Measurements from ENCODE around the gene CAPN13.

The CAPN13 gene

DNA sequence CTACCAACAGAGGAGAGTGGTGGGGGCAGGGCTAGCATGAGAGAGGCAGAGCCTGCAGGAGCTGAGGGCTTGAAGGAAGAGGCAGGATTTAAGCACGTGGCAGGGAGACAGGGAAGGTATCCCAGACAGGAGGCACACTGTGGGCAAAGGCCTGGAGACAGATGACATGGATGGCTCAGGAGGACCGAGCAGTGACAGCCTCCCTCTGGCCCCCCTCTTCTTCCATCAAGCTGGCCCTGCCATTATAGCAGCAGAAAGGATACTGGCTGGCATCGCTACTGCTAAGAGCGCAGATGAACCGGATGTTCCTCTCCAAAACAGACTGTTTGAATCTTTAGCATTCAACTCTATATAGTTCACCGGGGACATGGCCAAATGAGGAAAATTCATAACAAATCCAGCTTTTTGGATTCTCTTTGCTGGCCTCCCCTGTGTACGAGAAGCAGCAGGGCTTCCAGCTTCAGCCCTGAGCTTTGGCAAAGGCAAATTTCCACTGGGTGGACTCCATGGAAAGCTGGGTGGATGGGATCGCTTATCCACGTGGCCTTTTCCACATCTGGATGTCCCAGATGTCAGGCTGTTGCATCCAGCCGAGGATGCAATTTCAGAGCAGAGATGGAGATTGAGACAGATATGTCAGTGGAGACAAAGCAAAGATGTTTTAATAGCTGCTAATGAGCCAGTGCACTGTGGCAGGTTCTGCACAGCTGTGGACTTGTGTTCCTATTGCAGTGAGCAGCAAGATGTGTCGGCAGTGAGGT, 36.2 kb downstream of the CAPN13 start:
- Histone ChIP-seq H3K4me3 (ENCODE audit: low read length) (no peak overlapping the region), H3K9me3 (ENCODE audit: control insufficient read depth, low read length) (no peaks in the 10 kb centered on the region), H3K9ac (ENCODE audit: low read length) (no peak overlapping the region), H3K27me3 (replicated peaks; ENCODE audit: control insufficient read depth, insufficient read depth, low read length) (peaks cover 37% of the 10 kb centered on the region), H3K36me3 (ENCODE audit: control insufficient read depth, insufficient read depth, low read length, severe bottlenecking) (no peaks in the 10 kb centered on the region), H3K4me1 (ENCODE audit: control insufficient read depth, insufficient read depth, low read length) (no peaks in the 10 kb centered on the region)
- DNase-seq (ENCODE audit: low read depth): no peak

DNA sequence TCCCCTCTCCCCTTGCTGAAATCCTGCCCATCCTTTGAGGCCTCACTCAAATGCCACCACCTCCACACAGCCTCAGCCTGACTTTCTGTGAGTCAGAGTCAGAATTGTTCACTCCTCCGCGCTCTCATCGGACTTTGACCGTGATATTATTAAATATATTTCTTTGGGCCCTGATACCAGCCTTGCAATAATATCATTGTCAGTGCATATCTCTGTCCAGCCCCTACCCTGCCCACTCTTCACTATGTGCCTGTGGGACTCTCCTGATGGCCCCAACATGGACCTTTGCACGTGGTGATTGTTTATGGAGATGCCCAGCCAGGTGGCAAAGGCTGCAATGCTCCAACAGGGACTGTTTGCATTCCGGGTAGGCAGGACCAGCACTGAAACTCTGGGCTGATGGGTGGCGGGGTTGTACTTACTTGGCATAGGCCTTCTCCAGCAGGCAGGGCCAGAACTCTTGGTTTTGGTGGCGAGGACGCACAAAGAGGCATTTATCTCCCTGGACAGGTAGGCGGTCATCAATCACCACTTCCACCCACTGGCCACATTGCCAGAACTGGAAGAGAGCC, 37.3 kb downstream of the CAPN13 start:
- Histone ChIP-seq H3K9me3 (ENCODE audit: control insufficient read depth, low read length) (no peaks in the 10 kb centered on the region), H3K27me3 (replicated peaks; ENCODE audit: control insufficient read depth, insufficient read depth, low read length) (peaks cover 40% of the 10 kb centered on the region), H3K4me1 (ENCODE audit: control insufficient read depth, insufficient read depth, low read length) (no peaks in the 10 kb centered on the region), H3K9ac (ENCODE audit: low read length) (no peak overlapping the region), H3K36me3 (ENCODE audit: control insufficient read depth, insufficient read depth, low read length, severe bottlenecking) (no peaks in the 10 kb centered on the region), H3K4me3 (ENCODE audit: low read length) (no peak overlapping the region)
- DNase-seq (ENCODE audit: low read depth): no peak

DNA sequence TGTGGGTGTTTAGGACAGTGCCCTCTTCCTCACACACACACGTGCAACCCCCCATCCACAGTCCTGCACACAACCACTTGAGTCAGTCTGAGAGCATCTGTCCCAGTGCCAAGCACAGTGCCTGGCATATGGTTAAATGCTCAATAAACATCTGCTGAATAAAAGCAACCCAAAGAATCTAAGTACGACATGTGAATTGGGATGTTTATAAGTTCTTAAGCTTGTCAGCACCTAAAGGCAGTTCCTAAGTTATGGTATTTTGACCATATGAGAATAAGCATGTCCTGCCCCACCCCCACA, 37.8 kb downstream of the CAPN13 start:
- H3K36me3 ChIP-seq (ENCODE audit: control insufficient read depth, insufficient read depth, low read length, severe bottlenecking): no peaks in the 10 kb centered on the region
- H3K27me3 ChIP-seq (replicated peaks; ENCODE audit: control insufficient read depth, insufficient read depth, low read length): peaks cover 40% of the 10 kb centered on the region
- H3K9me3 ChIP-seq (ENCODE audit: control insufficient read depth, low read length): no peaks in the 10 kb centered on the region
- no peak for DNase-seq (ENCODE audit: low read depth)
- H3K4me1 ChIP-seq (ENCODE audit: control insufficient read depth, insufficient read depth, low read length): no peaks in the 10 kb centered on the region
- H3K9ac ChIP-seq (ENCODE audit: low read length): no peak overlapping the region
- H3K4me3 ChIP-seq (ENCODE audit: low read length): no peak overlapping the region

DNA sequence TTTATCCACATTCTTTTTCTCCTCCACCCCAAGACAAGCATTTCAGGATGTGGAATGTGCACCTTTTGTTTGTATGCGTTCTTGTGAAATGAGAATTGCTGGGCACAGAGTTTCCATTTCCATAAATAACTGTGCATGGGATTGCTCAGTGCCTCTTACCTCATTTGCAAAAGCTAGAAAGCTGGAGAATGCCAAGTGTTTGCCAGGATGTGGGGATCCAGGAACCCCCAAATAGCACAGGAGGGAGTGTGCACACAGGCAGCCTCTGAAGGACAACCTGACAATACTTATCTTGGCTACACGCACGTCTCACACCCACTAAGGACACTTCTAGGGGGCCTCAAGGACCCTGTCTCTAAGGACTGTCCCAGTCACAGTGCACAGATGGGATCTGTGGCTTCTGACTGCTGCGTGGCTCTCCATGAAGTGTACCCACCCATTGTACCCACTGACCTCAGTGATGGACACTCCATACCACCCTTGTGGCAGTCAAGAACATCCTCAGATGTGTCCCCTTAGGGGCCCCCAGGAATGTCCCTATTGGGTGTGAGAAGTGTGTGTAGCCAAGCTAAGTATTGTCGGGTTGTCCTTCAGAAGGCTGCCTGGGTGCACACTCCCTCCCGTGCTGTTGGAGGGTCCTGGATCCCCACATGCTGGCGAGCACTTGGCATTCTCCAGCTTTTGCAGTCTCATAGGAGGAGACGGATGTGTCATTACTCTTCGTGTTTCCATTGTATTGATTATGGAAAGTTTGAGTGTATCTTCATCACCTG, 38.4 kb downstream of the CAPN13 start:
- Histone ChIP-seq H3K9me3 (ENCODE audit: control insufficient read depth, low read length) (no peaks in the 10 kb centered on the region), H3K4me3 (ENCODE audit: low read length) (no peak overlapping the region), H3K4me1 (ENCODE audit: control insufficient read depth, insufficient read depth, low read length) (no peaks in the 10 kb centered on the region), H3K36me3 (ENCODE audit: control insufficient read depth, insufficient read depth, low read length, severe bottlenecking) (no peaks in the 10 kb centered on the region), H3K27me3 (replicated peaks; ENCODE audit: control insufficient read depth, insufficient read depth, low read length) (peaks cover 38% of the 10 kb centered on the region), H3K9ac (ENCODE audit: low read length) (no peak overlapping the region)
- DNase-seq (ENCODE audit: low read depth): no peak

DNA sequence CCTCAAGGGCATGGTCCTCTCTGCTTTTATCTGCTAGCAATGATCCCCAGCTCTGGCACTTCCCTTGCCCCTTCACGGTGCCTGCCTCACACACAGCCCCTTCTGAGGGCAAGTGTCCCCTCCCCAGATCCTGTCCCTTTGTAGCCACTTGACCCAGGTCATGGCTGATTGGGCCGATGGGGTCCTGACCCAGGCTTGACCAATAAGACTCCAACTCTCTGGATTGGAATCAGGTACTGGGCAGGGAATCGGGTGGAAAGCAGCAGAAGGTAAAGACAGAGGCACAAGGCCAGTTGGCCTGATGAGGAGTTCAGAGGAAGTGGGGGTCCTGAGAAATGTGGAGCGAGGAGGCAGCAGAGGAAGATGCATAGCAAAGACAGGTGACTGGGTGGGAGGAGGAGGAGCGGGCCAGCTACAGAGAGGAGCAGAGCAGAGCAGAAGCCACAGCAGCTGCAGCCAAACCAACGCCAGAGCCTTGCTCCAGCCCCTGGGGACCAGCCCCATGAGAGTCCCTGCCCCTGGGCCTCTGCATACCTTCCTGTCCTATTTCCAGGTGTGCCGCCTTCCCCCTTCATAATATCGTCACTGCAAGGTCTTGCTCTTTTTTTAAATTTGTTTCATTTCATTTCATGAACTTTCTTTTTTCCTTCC, 39.1 kb downstream of the CAPN13 start:
- no peak for DNase-seq (ENCODE audit: low read depth)
- H3K9me3 ChIP-seq (ENCODE audit: control insufficient read depth, low read length): no peaks in the 10 kb centered on the region

DNA sequence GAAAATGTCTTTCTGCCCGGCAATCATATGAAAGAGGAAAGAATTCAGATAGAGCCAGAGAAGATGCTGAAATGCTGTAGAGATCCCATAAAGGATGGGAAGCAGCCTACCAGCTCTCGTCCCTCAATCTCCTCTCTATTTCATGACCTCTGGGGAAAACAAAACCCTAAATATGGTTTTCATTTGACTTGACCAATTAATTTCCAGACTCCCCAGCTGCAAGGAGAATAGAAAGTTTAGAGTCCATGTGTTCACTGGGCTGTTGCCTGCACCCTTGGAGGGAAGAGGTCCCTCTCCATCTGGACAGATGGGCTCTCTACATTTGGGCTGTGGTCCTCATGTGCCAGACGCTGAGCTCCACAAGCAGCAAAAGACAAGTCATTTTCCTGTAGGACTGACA, 40.6 kb downstream of the CAPN13 start:
- H3K4me3 ChIP-seq (ENCODE audit: low read length): no peak overlapping the region
- H3K27me3 ChIP-seq (replicated peaks; ENCODE audit: control insufficient read depth, insufficient read depth, low read length): peaks cover 30% of the 10 kb centered on the region
- no peak for DNase-seq (ENCODE audit: low read depth)
- H3K9me3 ChIP-seq (ENCODE audit: control insufficient read depth, low read length): no peaks in the 10 kb centered on the region
- H3K36me3 ChIP-seq (ENCODE audit: control insufficient read depth, insufficient read depth, low read length, severe bottlenecking): no peaks in the 10 kb centered on the region
- no peak overlapping the region for H3K9ac ChIP-seq (ENCODE audit: low read length)
- no peaks in the 10 kb centered on the region for H3K4me1 ChIP-seq (ENCODE audit: control insufficient read depth, insufficient read depth, low read length)

More for the DNA sequence above, 39.1 kb downstream of the CAPN13 start:
- no peak overlapping the region for H3K9ac ChIP-seq (ENCODE audit: low read length)
- H3K4me1 ChIP-seq (ENCODE audit: control insufficient read depth, insufficient read depth, low read length): no peaks in the 10 kb centered on the region
- peaks cover 32% of the 10 kb centered on the region for H3K27me3 ChIP-seq (replicated peaks; ENCODE audit: control insufficient read depth, insufficient read depth, low read length)
- H3K4me3 ChIP-seq (ENCODE audit: low read length): no peak overlapping the region
- H3K36me3 ChIP-seq (ENCODE audit: control insufficient read depth, insufficient read depth, low read length, severe bottlenecking): no peaks in the 10 kb centered on the region

DNA sequence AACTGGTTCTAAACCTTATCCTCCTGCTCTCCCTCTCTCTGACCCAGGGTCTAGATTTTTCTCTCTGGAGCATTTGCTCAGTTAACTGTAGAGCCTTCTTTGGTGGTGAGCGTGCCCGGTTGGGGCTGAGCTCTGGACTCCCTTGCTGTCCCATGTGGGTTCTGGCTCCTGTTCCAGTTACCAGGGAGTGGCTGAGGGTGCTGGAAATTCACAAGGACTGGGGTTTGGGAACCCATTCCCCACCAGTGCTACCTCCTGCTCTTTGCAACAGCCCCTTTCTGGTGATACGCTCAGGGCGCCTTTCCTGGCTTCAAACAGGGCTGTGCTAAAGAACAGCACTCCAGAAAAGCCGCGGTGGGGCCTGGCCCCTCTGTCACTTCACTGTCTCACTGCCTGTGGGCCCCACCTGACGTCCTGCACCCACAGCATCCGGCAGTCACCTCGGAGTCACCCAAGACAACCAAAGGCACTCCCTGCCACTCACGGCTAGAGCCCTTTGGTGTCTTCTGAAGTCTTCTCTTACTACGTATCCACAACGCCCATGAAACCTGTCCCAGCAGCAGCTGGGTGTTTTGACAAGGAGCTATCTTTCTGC, 41.3 kb downstream of the CAPN13 start:
- no peaks in the 10 kb centered on the region for H3K4me1 ChIP-seq (ENCODE audit: control insufficient read depth, insufficient read depth, low read length)
- H3K36me3 ChIP-seq (ENCODE audit: control insufficient read depth, insufficient read depth, low read length, severe bottlenecking): no peaks in the 10 kb centered on the region
- no peak overlapping the region for H3K4me3 ChIP-seq (ENCODE audit: low read length)
- H3K9ac ChIP-seq (ENCODE audit: low read length): no peak overlapping the region
- H3K27me3 ChIP-seq (replicated peaks; ENCODE audit: control insufficient read depth, insufficient read depth, low read length): peaks cover 29% of the 10 kb centered on the region
- no peaks in the 10 kb centered on the region for H3K9me3 ChIP-seq (ENCODE audit: control insufficient read depth, low read length)
- no peak for DNase-seq (ENCODE audit: low read depth)

DNA sequence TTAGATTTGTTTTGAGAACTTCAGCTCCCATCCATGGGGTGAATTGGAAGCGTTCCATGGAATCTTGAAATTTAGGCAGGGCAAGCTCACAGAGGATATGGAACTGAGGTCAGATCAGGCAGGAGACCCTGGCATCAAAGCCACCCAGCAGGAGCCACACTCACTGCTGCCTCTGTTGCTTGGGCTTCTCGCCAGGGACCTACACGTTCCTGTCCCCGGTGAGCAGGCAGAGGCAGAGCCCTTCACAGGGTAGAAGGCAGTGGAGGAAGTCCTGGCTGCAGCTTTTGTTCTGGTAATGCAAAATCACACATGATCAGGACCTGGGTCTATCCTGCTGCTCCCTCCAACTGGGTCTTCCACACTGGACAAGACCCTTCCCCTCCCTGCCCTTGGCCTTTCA, 42.1 kb downstream of the CAPN13 start:
- H3K36me3 ChIP-seq (ENCODE audit: control insufficient read depth, insufficient read depth, low read length, severe bottlenecking): no peaks in the 10 kb centered on the region
- H3K9me3 ChIP-seq (ENCODE audit: control insufficient read depth, low read length): no peaks in the 10 kb centered on the region
- no peak overlapping the region for H3K4me3 ChIP-seq (ENCODE audit: low read length)
- no peaks in the 10 kb centered on the region for H3K4me1 ChIP-seq (ENCODE audit: control insufficient read depth, insufficient read depth, low read length)
- DNase-seq (ENCODE audit: low read depth): no peak
- peaks cover 31% of the 10 kb centered on the region for H3K27me3 ChIP-seq (replicated peaks; ENCODE audit: control insufficient read depth, insufficient read depth, low read length)
- H3K9ac ChIP-seq (ENCODE audit: low read length): no peak overlapping the region

DNA sequence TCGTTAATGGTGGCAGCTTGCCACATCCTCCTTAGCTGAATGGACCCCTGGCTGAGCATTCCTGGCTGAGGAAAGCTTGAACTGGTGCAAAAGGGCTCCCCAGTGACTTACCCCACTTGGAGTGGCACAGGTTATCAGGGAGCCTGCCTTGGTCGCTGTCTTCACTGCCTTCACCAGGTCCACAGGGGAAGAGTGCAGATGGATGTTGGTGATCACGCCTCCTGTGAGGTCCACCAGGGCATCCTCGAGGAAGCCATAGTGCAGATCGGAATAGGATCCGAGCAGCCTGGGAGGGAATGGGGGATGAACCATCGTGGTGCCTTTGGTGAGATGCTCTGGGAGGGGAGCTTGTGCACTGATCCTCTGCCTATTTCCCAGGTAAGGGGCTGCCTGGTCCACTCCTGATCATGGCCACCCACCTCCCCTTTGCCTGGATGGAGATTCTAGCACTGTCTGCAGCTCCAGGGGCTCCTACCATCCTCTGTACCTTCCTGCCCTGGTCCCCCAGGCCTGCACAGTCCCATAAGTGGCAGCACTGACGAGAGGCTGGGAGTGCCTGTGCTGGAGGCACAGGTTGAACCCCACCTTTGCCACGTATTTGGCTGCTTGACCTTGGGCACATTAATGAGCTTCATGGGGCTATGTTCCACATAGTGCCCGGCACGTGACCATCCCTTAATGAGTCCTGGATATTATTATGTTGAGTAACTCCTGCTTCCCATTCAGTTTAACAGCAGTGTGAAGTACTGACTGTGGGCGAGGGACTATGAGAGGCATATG, 43.0 kb downstream of the CAPN13 start:
- no peak for DNase-seq (ENCODE audit: low read depth)
- Histone ChIP-seq H3K9me3 (ENCODE audit: control insufficient read depth, low read length) (no peaks in the 10 kb centered on the region), H3K4me1 (ENCODE audit: control insufficient read depth, insufficient read depth, low read length) (no peaks in the 10 kb centered on the region), H3K4me3 (ENCODE audit: low read length) (no peak overlapping the region), H3K36me3 (ENCODE audit: control insufficient read depth, insufficient read depth, low read length, severe bottlenecking) (no peaks in the 10 kb centered on the region), H3K27me3 (replicated peaks; ENCODE audit: control insufficient read depth, insufficient read depth, low read length) (peaks cover 31% of the 10 kb centered on the region), H3K9ac (ENCODE audit: low read length) (no peak overlapping the region)

DNA sequence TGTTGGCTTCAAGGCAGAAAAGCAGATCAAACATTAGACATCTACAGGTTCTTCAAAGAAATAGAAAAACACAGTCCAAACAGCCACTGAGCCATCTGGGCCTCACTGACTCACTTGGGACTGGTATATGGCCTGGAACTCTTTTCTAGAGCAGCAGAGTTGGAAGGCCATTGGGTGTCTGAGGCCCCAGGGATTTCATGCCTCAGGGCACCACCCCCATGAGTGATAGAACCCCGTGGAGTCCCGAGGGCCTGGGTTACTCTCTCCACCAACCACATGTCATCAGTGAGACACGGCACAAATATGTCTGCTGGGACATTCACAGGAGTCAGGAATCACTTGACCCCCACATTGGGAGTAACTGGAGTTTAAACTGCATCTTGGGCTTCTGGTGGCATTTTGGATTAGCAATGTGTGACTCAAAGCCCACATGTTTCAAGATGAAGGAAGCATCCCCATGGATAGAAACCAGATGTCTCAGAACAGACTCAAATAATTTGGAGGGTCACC, 44.0 kb downstream of the CAPN13 start:
- Histone ChIP-seq H3K4me1 (ENCODE audit: control insufficient read depth, insufficient read depth, low read length) (no peaks in the 10 kb centered on the region), H3K27me3 (replicated peaks; ENCODE audit: control insufficient read depth, insufficient read depth, low read length) (peaks cover 27% of the 10 kb centered on the region), H3K9ac (ENCODE audit: low read length) (no peak overlapping the region), H3K4me3 (ENCODE audit: low read length) (no peak overlapping the region), H3K9me3 (ENCODE audit: control insufficient read depth, low read length) (no peaks in the 10 kb centered on the region), H3K36me3 (ENCODE audit: control insufficient read depth, insufficient read depth, low read length, severe bottlenecking) (no peaks in the 10 kb centered on the region)
- no peak for DNase-seq (ENCODE audit: low read depth)

Data from adipocyte (in vitro differentiated cells).